Liver (tissue), 3 donors: Measurements from ENCODE around the gene CRYGA.

Experiments
- EGR1 ChIP-seq, 2 donors: IDR thresholded peaks; 2 replicates each; pipeline ENCODE4 v1.6.1; 2016 to 2018; ENCODE audit warnings: antibody characterized with exemption in 2 of 2, low read depth in 2 of 2
- GABPA ChIP-seq, 2 donors: IDR thresholded peaks in 1 of 2; conservative IDR thresholded peaks in 1 of 2; 2 replicates each; pipeline ENCODE4 v1.6.1; 2016; ENCODE audit warnings: antibody characterized with exemption in 2 of 2, mild to moderate bottlenecking in 1 of 2, moderate library complexity in 1 of 2
- JUND ChIP-seq, 2 donors: IDR thresholded peaks; 2 replicates each; pipeline ENCODE4 v1.6.1; 2016; ENCODE audit warnings: antibody characterized with exemption in 2 of 2
- MAX ChIP-seq: IDR thresholded peaks from 2 replicates; pipeline ENCODE4 v1.6.1; 2016; ENCODE audit warnings: antibody characterized with exemption
- RAD21 ChIP-seq, 2 donors: IDR thresholded peaks; 2 replicates each; pipeline ENCODE4 v1.6.1; 2016; ENCODE audit warnings: antibody characterized with exemption in 2 of 2, mild to moderate bottlenecking in 2 of 2
- SP1 ChIP-seq: IDR thresholded peaks from 2 replicates; pipeline ENCODE4 v1.6.1; 2018; ENCODE audit warnings: antibody characterized with exemption, mild to moderate bottlenecking
- TF ChIP-seq, protein P1 (sequence below): IDR thresholded peaks from 2 replicates; pipeline ENCODE4 v1.6.1; 2016; ENCODE audit warnings: antibody characterized with exemption, mild to moderate bottlenecking
- TF ChIP-seq, protein P2 (sequence below): fragments of 150-350 bp; IDR thresholded peaks from 2 replicates; pipeline ENCODE4 v1.5.1; 2017; ENCODE audit warnings: improper control_type of control experiment, low read depth, low read length; ENCODE audit not compliant: missing input control
- TF ChIP-seq, protein P3 (sequence below): IDR thresholded peaks from 2 replicates; pipeline ENCODE4 v1.6.1; 2016; ENCODE audit warnings: antibody characterized with exemption
- donor health status: healthy.
- donor health status: healthy.

GRCh38 chr2:208175840-208176153 lies 12.4 kb upstream of the CRYGA start:
- TF ChIP-seq, protein P1, sequence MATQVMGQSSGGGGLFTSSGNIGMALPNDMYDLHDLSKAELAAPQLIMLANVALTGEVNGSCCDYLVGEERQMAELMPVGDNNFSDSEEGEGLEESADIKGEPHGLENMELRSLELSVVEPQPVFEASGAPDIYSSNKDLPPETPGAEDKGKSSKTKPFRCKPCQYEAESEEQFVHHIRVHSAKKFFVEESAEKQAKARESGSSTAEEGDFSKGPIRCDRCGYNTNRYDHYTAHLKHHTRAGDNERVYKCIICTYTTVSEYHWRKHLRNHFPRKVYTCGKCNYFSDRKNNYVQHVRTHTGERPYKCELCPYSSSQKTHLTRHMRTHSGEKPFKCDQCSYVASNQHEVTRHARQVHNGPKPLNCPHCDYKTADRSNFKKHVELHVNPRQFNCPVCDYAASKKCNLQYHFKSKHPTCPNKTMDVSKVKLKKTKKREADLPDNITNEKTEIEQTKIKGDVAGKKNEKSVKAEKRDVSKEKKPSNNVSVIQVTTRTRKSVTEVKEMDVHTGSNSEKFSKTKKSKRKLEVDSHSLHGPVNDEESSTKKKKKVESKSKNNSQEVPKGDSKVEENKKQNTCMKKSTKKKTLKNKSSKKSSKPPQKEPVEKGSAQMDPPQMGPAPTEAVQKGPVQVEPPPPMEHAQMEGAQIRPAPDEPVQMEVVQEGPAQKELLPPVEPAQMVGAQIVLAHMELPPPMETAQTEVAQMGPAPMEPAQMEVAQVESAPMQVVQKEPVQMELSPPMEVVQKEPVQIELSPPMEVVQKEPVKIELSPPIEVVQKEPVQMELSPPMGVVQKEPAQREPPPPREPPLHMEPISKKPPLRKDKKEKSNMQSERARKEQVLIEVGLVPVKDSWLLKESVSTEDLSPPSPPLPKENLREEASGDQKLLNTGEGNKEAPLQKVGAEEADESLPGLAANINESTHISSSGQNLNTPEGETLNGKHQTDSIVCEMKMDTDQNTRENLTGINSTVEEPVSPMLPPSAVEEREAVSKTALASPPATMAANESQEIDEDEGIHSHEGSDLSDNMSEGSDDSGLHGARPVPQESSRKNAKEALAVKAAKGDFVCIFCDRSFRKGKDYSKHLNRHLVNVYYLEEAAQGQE: no peak
- TF ChIP-seq, protein P2, sequence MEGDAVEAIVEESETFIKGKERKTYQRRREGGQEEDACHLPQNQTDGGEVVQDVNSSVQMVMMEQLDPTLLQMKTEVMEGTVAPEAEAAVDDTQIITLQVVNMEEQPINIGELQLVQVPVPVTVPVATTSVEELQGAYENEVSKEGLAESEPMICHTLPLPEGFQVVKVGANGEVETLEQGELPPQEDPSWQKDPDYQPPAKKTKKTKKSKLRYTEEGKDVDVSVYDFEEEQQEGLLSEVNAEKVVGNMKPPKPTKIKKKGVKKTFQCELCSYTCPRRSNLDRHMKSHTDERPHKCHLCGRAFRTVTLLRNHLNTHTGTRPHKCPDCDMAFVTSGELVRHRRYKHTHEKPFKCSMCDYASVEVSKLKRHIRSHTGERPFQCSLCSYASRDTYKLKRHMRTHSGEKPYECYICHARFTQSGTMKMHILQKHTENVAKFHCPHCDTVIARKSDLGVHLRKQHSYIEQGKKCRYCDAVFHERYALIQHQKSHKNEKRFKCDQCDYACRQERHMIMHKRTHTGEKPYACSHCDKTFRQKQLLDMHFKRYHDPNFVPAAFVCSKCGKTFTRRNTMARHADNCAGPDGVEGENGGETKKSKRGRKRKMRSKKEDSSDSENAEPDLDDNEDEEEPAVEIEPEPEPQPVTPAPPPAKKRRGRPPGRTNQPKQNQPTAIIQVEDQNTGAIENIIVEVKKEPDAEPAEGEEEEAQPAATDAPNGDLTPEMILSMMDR: no peak
- TF ChIP-seq MAX: no peak
- TF ChIP-seq SP1: no peak
- no peak for TF ChIP-seq JUND (IDR thresholded peaks at IDR 0.05)
- TF ChIP-seq RAD21 (IDR thresholded peaks at IDR 0.05): no peak
- TF ChIP-seq GABPA (IDR thresholded peaks at IDR 0.05 in 1 of 2, conservative IDR thresholded peaks at IDR 0.05 in 1 of 2): no peak
- TF ChIP-seq, protein P3, sequence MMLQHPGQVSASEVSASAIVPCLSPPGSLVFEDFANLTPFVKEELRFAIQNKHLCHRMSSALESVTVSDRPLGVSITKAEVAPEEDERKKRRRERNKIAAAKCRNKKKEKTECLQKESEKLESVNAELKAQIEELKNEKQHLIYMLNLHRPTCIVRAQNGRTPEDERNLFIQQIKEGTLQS: no peak
- no peak for TF ChIP-seq EGR1 (IDR thresholded peaks at IDR 0.05; ENCODE audit: low read depth in 2 of 2)
